ENCODE measurements around the gene RAB3GAP2.
"Not testable (repeated sequence)": the region's sequence is repeated elsewhere in the genome, so short reads cannot be mapped to it uniquely, and the experiment has no call there.

Gene RAB3GAP2

GRCh38 chr1:220239966-220240365, 32.3 kb downstream of the RAB3GAP2 start:
- Histone ChIP-seq H3K27ac (replicated peaks) (no peak overlapping the region), H3K27me3 (ENCODE audit: insufficient read depth, poor library complexity, severe bottlenecking) (no peaks in the 10 kb centered on the region), H3K4me3 (replicated peaks; ENCODE audit: insufficient read depth, low read length) (no peak overlapping the region)
- no peak for TF ChIP-seq GABPA (IDR thresholded peaks at IDR 0.05; ENCODE audit: low read depth)
- no peak for TF ChIP-seq CTCF (IDR thresholded peaks at IDR 0.05; ENCODE audit: insufficient read depth, low read length)
- TF ChIP-seq SPI1 (IDR thresholded peaks at IDR 0.05; ENCODE audit: borderline replicate concordance, low read depth) = no peak
- no peak for TF ChIP-seq REST (IDR thresholded peaks at IDR 0.05; ENCODE audit: insufficient replicate concordance, low read depth)
- TF ChIP-seq POLR2AphosphoS5 (IDR thresholded peaks at IDR 0.05; ENCODE audit: low read depth) = no peak
- no peak for DNase-seq (ENCODE audit: low read depth in 1 of 2, low spot score in 1 of 2)

GRCh38 chr1:220239213-220239612, 33.0 kb downstream of the RAB3GAP2 start:
- Histone ChIP-seq H3K27me3 (ENCODE audit: insufficient read depth, poor library complexity, severe bottlenecking) (no peaks in the 10 kb centered on the region), H3K27ac (replicated peaks) (no peak overlapping the region), H3K4me3 (replicated peaks; ENCODE audit: insufficient read depth, low read length) (no peak overlapping the region)
- TF ChIP-seq SPI1 (IDR thresholded peaks at IDR 0.05; ENCODE audit: borderline replicate concordance, low read depth) (no peak), GABPA (IDR thresholded peaks at IDR 0.05; ENCODE audit: low read depth) (no peak), POLR2AphosphoS5 (IDR thresholded peaks at IDR 0.05; ENCODE audit: low read depth) (no peak), CTCF (IDR thresholded peaks at IDR 0.05; ENCODE audit: insufficient read depth, low read length) (no peak), REST (IDR thresholded peaks at IDR 0.05; ENCODE audit: insufficient replicate concordance, low read depth) (no peak)
- no peak for DNase-seq (ENCODE audit: low read depth in 1 of 2, low spot score in 1 of 2)

GRCh38 chr1:220236278-220236677, 36.0 kb downstream of the RAB3GAP2 start:
- H3K4me3 ChIP-seq (replicated peaks; ENCODE audit: insufficient read depth, low read length); H3K27ac ChIP-seq (replicated peaks): not testable (repeated sequence)

GRCh38 chr1:220235462-220235861, 36.8 kb downstream of the RAB3GAP2 start:
- Histone ChIP-seq H3K27ac (replicated peaks) (no peak overlapping the region), H3K27me3 (ENCODE audit: insufficient read depth, poor library complexity, severe bottlenecking) (no peaks in the 10 kb centered on the region), H3K4me3 (replicated peaks; ENCODE audit: insufficient read depth, low read length) (no peak overlapping the region)
- TF ChIP-seq CTCF (IDR thresholded peaks at IDR 0.05; ENCODE audit: insufficient read depth, low read length) (no peak), REST (IDR thresholded peaks at IDR 0.05; ENCODE audit: insufficient replicate concordance, low read depth) (no peak), POLR2AphosphoS5 (IDR thresholded peaks at IDR 0.05; ENCODE audit: low read depth) (no peak), GABPA (IDR thresholded peaks at IDR 0.05; ENCODE audit: low read depth) (no peak), SPI1 (IDR thresholded peaks at IDR 0.05; ENCODE audit: borderline replicate concordance, low read depth) (no peak)
- no peak for DNase-seq (ENCODE audit: low read depth in 1 of 2, low spot score in 1 of 2)

More at GRCh38 chr1:220236278-220236677, 36.0 kb downstream of the RAB3GAP2 start:
- not testable (repeated sequence) for H3K27me3 ChIP-seq (ENCODE audit: insufficient read depth, poor library complexity, severe bottlenecking); DNase-seq (ENCODE audit: low read depth in 1 of 2, low spot score in 1 of 2)
